ENCODE data around the gene TDRD12.
"Not testable (repeated sequence)": the region's sequence is repeated elsewhere in the genome, so short reads cannot be mapped to it uniquely, and the experiment has no call there.

TDRD12 gene

GRCh38 chr19:32750441-32751055, 31.0 kb downstream of the TDRD12 start:
- DNase-seq: no peak

DNA sequence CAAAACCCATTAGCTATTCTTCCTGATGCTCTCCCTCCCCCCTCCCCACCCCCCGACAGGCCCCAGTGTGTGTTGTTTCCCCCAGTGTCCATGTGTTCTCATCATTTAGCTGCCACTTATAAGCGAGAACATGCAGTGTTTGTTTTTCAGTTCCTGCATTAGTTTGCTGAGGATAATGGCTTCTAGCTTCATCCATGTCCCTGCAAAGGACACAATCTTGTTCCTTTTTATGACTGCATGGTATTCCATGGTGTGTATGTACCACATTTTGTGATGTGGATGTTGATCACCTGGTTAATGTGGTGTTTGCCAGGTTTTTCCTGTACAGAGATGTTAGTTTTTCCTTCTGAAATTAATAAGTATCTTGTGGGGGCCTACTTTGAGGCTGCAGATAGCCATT, 31.5 kb downstream of the TDRD12 start:
- no peak for DNase-seq

GRCh38 chr19:32757189-32757588, 37.6 kb downstream of the TDRD12 start:
- no peak for DNase-seq

DNA sequence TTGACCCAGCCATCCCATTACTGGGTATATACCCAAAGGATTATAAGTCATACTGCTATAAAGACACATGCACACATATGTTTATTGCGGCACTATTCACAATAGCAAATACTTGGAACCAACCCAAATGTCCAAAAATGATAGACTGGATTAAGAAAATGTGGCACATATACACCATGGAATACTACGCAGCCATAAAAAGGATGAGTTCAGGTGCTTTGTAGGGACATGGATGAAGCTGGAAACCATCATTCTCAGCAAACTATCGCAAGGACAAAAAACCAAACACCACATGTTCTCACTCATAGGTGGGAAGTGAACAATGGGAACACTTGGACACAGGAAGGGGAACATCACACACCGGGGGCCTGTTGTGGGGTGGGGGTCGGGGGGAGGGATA, 45.8 kb downstream of the TDRD12 start:
- DNase-seq: not testable (repeated sequence)

DNA sequence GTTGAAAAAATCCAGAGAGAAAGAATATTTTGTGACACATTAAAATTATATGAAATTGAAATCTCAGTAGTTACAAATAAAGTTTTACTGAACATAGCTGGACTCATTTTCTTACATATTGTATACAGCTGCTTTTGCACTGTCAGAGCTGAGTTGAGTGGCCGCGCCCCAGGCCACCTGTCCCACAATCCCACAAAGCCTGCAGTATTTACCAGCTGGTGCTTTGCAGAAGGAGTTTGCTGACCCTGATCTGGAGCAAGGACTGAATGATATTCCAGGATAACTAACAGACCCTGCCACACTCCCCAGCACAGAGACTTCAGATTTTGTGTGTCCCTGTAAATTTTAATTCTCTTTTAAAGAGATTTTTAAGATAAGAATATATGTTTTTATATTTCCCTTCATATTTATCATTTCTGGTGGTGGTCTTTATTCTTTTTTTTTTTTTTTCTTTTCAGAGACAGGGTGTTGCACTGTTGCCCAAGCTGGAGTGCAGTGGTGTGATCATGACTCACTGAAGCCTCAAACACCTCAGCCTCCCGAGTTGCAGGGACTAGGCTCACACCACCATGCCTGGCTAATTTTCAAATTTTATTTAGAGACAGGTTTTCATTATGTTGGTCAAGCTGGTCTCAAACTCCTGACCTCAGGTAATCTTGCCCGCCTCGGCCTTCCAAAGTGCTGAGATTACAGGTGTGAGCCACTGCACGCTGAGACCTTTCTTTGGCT, 48.5 kb downstream of the TDRD12 start:
- DNase-seq: no peak

GRCh38 chr19:32771596-32771995, 52.0 kb downstream of the TDRD12 start:
- no peak for DNase-seq

DNA sequence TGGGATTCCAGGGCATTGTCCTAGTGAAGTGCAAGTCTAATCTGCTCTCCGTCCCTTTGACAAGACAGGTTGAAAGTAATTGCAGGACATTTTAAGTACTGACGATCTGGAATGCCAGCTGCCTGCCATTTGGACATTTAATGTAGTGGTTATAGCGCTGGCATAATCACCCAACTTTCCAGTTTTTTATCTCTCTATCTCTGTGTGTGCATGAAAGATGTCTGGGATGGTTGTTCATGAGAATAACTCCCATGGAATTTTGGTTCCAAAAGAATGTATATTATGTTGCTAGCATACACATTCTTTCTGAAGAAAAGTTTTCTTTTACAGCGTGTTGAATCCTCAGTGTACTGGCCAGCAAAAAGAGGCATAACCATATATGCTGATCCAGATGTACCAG, 53.6 kb downstream of the TDRD12 start:
- no peak for DNase-seq

- DNase-seq: no peak
Observed at GRCh38 chr19:32779082-32779481, 59.5 kb downstream of the TDRD12 start.

DNA sequence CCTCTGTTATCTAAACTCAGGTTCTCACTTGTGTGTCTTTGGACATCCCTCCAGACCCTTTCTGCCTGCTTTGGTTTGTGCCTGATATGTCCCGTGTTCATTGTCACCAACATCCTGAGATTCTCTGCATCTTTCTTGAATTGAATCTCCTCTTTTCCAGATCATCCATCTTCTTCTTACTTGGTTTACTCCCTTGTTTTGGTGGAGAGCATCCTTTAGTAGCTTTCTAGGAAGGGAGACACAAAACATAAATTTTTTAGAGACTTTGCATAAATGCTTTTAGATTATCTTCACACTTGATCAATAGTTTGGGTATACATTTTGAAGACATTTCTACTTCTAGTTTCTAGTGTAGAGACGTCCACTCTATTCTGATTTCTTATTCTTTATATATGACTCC, 61.7 kb downstream of the TDRD12 start:
- DNase-seq: no peak

- not testable (repeated sequence) for DNase-seq
Observed at GRCh38 chr19:32782089-32782488, 62.5 kb downstream of the TDRD12 start.

DNA sequence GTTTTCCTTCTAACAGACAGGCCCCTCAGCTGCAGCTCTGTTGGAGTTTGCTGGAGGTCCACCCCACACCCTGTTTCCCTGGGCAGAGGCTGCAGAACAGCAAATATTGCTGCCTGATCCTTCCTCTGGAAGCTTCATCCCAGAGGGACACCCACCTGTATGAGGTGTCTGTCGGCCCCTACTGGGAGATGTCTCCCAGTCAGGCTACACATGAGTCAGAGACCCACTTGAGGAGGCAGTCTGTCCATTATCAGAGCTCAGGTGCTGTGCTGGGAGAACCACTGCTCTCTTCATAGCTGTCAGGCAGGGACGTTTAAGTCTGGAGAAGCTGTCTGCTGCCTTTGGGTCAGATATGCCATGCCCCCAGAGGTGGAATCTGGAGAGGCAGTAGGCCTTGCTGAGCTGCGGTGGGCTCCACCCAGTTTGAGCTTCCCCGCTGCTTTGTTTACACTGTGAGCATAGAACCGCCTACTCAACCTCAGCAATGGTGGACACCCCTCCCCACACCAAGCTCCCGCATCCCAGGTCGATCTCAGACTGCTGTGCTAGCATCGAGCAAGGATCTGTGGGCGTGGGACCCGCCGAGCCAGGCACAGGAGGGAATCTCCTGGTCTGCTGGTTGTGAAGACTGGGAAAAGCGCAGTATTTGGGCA, 67.7 kb downstream of the TDRD12 start:
- DNase-seq: not testable (repeated sequence)

DNA sequence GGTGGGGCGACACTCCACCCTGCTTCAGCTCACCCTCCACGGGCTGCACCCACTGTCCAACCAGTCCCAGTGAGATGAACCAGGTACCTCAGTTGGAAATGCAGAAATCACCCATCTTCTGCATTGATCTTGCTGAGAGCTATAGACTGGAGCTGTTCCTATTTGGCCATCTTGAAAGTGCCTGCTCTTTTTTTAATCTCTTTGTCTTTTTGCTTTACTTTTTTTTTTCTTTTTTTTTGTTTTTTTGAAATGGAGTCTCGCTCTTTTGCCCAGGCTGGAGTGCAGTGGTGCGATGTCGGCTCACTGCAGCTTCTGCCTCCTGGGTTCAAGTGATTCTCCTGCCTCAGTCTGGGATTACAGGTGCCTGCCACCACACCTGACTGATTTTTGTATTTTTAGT, 68.3 kb downstream of the TDRD12 start:
- DNase-seq: not testable (repeated sequence)

GRCh38 chr19:32789429-32789828, 69.9 kb downstream of the TDRD12 start:
- no peak for DNase-seq

- DNase-seq: no peak
Observed at GRCh38 chr19:32798201-32798600, 78.6 kb downstream of the TDRD12 start.

- DNase-seq: no peak
Observed at GRCh38 chr19:32800191-32800590, 80.6 kb downstream of the TDRD12 start.

DNA sequence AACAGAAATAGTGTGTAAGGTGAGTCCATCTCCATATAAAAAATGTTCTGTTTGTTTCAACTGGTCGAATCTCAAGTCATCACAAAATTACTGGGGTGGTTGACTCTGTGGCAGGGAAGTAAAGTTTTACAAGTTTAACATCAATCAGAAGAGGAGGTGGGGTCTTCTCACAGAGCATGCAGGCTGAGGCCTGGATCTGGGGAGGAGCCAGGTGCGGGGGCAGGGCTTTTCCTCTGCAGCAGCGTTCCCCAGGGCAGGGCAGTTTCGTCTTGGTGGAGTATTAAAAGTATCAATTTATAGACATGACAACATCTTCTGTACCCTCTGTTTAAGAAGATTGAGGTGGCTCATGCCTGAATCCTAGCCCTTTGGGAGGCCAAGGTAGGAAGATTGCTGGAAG, 81.2 kb downstream of the TDRD12 start:
- no peak for DNase-seq

GRCh38 chr19:32802840-32803239, 83.3 kb downstream of the TDRD12 start:
- no peak for DNase-seq

DNA sequence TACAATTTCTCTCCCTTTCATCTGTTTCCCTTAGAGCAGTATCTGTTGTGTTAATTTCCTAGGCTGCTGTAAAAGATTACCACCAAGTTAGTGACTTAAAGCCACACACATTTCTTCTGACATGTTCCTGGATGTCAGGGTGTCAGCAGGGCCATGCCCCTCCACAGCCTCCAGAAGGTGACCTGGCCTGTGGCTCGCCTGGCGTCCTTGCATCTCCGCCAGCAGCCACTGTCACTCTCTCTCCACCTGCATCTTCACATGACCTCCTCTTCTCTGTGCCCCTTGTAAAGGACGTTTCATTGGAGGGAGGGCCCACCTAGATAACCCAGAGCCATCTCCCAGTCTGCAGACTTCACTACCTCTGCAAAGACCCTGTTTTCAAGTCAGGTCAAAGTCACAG, 88.7 kb downstream of the TDRD12 start:
- no peak for DNase-seq

DNA sequence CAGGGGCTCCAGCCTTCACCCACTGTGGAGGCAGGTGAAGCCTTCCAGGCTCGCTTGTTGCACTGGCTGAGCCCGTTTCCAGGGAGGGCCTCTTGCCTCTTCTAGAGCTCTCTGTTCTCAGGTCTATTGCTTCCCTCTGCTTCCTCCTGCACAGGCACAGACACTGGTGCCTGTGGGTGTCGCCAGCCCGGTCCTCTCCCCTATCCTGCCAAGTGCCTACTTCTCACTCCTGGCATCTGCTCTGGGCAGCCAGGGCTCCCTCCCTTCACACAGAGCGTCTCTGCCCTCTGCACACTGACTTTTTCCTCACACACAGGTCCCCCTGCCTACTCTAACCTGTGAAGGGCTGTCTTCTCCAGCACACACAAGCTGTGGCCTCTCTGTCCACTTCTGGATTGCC, 89.7 kb downstream of the TDRD12 start:
- DNase-seq: no peak

DNA sequence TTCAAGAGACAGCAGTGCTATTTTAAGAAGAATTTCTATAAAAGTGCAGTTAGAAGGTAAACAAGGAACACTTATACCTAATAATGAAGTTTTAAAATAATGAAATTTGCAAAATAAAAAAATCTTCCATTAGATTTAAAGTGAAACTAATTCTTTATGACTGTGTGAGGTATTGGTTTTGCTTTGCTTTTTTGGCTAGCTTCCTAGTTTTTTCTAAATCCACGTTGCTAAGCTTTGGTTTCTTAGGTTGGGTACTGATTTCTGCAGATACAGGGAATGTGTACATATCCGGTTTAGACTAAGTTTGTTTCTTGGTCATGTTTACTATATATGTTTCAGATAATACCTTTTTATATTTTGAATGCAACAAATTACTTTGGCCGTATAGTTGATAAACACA, 90.2 kb downstream of the TDRD12 start:
- no peak for DNase-seq

DNA sequence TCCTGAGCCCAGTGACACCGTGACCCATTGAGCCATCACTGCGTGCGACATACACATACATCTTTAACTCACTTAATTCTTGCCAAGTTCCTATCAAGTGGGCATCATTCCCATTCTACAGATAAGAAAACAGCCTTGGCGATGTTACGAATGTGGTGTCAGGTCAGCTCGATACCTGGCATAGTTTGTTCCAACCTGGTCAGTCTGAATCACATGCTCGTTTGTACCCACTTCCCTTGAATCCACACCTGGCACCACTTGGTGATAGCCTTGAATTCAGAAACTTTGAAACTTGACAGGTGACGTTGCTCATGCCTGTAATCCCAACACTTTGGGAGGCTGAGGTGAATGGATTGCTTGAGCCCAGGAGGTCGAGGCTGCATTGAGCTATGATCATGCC, 90.9 kb downstream of the TDRD12 start:
- DNase-seq: no peak

GRCh38 chr19:32811151-32811550, 91.6 kb downstream of the TDRD12 start:
- no peak for DNase-seq

DNA sequence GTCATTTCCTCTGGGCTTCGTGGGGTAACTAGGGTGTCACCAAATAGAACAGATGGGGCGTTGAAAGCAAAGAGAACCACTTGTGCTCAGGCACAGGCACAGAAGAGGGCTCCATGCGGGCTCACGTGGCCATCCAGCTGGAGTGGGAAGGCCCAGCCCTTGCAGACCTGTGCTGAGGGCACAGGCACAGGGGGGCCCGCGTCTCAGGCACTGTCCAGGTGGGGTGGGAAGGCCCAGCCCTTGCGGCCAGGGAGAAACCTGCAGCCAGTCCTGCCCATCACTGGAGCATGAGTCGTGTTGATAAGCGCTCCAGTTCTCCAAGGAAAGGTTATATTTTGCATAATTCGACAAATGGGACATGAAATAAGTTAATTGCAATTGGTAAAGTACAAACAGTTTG, 92.5 kb downstream of the TDRD12 start:
- no peak for DNase-seq

DNA sequence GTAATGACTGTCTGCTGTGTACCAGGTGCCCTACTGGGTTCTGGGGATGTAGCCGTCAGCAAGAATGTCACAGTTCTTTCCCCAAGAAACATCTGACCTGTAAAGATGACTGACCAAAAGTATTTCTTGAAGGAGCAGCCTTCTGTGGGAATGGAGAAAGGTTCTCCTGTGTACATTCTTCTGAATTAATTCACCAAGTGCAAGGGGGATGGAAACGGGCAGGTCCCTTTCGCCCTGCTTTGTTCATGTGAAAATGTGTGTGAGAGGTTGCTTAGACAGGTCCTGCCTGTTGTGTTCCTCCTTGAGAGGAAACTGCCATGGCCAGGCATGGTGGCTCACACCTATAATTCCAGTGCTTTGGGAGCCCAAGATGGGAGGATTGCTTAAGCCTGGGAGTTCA, 93.0 kb downstream of the TDRD12 start:
- no peak for DNase-seq

Data from activated CD4-positive, CD25-positive, alpha-beta regulatory T cell (primary cell).